GM21423 (cell line): Measurements from ENCODE around the gene ASB1.

Experiments
- ATAC-seq: cut with Tn5 transposase; IDR thresholded peaks from one replicate; pipeline ENCODE4 v1.9.1; 2021; ENCODE audit warnings: mild to moderate bottlenecking, moderate library complexity; ENCODE audit not compliant: unreplicated experiment

The ASB1 gene

GRCh38 chr2:238489431-238489830 is 62.7 kb downstream of the ASB1 start:
- ATAC-seq, result no peak

DNA sequence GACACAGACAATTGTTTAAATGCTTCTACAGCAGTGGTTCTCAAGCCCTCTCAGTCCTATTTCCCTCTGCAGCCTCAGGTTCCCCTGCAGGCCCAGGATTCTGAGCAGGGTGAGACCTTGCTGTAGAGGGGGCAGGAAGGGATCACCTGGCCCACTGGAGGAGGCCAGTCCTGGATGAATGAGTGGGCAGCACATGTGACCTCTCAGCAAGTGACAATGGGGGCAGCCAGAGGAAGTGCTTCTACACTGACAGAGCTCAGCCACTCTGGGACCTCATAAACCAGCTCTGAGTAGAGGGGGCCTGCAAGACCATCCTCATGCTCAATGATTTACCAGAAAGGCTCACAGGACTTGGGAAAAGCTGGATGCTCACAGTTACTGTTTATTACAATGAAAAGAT is 63.2 kb downstream of the ASB1 start:
- ATAC-seq, result no peak

- ATAC-seq, result no peak
Observed at GRCh38 chr2:238492840-238493239, 66.1 kb downstream of the ASB1 start.

DNA sequence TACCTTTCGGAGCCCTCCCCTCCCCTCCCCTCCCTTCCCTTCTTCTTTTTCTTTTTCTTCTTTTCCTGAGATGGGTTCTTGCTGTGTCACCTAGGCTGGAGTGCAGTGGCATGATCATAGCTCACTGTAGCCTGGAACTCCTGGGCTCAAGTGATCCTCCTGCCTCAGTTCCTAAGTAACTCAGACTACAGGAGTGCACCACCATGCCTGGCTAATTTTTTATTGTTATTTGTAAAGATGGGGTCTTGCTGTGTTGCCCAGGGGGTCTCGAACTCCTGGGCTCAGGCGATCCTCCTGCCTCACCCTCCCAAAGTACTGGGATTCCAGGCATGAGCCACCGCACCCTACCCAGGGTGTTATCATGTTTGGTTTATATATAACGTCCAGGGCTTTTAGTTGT is 66.7 kb downstream of the ASB1 start:
- no peak for ATAC-seq

DNA sequence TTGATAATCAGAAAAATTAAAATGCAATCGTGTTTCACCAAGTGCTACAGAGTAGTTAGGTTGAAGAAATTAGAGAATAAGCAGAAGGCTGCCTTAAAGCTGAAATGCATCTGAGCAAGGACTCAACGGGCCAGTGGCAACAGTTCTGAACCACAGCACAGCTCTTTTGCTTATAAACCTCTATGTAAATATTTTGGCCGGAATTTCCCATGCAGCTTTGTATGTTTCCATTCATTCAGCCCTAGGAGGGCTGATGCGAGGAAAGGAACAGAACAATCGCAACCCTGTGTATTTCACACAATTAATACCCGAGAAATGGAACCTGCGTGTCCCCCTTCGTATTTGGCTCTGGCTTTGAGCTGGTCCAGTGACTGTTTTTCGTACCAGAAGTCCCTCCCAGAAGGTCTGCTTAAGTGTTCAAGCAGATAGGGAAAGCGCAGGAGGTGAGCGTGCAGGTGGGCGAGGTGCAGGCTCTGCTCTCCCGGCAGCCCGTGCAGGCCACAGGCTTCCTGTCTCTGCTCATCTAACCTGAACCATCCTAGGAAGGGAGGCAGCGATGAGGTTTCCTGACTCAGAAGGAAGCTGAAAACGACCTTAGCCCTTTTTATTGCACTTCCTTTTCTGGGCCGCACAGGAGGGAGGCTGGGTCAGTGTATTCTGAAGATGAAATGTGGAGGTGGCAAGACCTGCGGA is 67.3 kb downstream of the ASB1 start:
- no peak for ATAC-seq

- ATAC-seq, result no peak
Observed at GRCh38 chr2:238494573-238494961, 67.8 kb downstream of the ASB1 start.

GRCh38 chr2:238495422-238495821 is 68.7 kb downstream of the ASB1 start:
- no peak for ATAC-seq

- no peak for ATAC-seq
Observed at GRCh38 chr2:238496756-238497609, 70.3 kb downstream of the ASB1 start.

- ATAC-seq, result no peak
Observed at GRCh38 chr2:238497610-238498005, 70.9 kb downstream of the ASB1 start.

GRCh38 chr2:238498188-238498587 is 71.5 kb downstream of the ASB1 start:
- ATAC-seq, result no peak

DNA sequence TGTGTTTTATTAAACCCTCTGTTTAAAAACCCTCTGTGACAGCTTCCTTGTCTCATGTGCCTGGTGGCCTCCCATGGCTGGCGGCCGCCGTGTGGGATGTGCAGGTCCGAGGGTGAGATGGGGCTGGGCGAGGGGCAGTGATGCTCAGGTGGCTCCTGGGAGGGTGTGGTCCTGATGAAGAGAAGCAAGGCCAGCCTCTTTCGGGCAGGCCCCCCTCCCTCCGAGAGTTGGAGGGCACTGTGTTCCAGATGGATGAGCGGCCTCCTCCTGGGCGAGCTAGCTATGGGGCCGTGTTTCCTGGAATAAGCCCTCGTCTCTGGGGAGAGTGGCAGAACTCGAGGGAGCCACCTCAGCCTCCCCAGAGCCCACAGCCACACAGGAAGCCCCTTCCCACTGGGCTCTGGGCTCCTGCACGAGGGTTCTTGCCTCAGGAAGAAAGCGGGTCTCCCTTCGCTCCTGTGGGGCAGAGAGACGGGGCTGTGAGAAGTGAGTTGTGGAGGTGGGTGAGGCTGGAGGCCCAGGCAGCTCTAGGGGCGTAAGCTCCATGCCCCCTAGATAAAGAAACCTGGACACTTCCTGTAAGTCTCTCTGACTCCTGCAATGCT is 72.1 kb downstream of the ASB1 start:
- ATAC-seq, result no peak

DNA sequence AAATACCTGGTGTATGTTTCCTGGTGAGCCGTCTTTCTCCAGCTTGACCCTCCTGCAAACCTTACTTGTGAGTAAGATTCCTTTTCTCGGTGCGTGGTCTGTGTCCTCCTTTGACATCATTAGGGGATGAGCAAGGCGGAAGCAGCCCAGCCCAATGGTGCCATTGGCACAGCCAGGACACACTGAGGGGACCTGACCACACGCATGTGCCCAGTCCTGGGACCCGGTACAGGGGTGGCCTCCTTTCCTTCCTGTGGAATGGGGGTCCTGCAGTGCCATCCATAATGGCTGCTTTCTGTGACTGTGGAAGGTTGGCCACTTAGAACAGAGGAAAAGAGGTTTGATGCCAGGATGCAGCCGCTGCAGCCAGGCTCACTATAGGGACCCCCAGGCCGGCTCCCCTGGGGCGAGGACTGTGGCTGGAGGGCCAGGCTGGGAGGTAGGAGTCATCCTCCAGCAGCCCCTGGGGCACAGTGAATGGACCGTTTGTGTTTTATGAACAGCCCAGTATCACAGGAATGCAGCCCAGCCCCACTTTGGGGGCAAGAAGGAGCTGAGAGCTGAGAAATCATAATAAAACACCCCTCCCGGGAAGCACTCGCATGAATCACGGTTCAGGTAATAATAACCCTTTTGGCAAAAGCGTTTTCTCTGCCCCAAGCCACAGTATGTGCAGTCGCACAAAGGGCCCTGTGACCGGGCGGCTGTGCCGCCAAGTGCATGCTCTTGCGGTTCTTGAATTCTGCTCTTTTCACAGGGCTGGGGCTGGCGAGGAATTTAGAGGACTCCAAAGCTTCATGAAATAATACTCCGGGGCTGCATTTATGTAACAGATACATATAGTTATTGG is 73.2 kb downstream of the ASB1 start:
- no peak for ATAC-seq

DNA sequence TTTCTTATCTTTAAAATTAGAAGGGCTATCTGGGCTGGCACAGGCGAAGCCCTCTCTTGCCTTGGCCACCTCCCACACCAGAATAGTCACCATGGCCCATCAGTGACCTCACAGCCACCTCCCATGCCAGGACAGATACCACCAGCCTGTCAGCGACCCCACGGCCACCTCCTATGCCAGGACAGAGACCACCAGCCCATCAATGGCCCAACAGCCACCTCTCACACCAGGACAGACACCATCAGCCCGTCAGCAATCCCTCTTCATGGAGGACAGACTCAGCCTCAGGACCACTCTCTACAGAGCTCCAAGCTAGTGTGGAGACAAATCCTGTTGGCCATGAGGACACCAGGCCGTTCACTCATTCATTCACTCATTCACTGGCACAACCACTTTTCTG is 74.6 kb downstream of the ASB1 start:
- no peak for ATAC-seq
